ENCODE data around the gene ABHD1. TPM values are rescaled to one million over a fixed set of nuclear protein-coding genes. Genes with fewer than 3 reads are reported as not detected.

ABHD1 gene
- total and polyA plus RNA-seq, 4 donors: 0.09 to 2.0 (median 0.61) TPM

DNA sequence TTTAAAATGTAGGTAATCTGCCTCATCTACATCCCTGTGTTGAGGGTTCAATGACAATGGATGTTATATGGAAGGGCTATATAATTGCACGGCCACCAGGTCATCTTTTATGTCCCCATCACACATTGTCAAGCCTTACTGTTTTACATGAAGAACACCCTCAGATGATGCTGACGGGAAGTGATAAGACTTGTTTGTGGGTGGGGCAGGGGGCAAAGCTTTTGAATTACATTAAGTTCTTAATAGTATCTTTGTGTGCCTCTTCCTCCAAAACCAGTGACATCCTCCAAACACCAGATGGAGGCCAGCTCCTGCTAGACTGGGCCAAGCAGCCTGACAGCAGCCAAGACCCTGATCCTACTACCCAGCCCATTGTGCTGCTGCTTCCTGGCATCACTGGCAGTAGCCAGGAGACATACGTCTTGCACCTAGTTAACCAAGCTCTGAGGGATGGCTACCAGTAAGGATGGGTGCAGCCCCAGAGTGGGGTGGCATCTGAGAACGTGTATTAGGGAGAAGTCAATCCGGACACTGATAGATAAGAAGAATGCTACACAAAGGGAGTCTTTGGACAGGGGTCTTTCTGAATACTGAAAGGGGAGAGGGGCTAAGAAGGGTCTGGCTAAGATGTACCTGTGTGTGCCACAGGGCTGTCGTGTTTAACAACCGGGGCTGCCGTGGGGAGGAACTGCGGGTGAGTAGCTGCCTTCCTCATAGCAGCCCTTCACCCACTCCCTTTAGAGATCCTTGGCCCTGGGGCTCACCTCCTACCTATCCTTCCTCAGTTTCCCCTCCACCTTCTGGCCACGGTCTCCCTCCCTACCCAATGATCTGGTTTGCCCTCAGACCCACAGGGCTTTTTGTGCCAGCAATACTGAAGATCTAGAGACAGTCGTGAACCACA is 5.3 kb downstream of the ABHD1 start:
- H3K9ac ChIP-seq (ENCODE audit: low read depth in 1 of 2, low read length in 2 of 2): no peak overlapping the region
- 89% methylated on average over 11 of the region's 11 CpGs for WGBS
- no peak overlapping the region for H3K27ac ChIP-seq (ENCODE audit: low read depth in 1 of 2, low read length in 2 of 2)
- peaks cover 3 to 29% (median 22%) of the 10 kb centered on the region in 4 donors for H3K4me1 ChIP-seq (ENCODE audit: control insufficient read depth in 4 of 4, insufficient read depth in 4 of 4, low read length in 3 of 4)
- H3K27me3 ChIP-seq (ENCODE audit: control insufficient read depth in 4 of 4, insufficient read depth in 4 of 4, low read length in 3 of 4): no peaks in the 10 kb centered on the region
- H3K9me3 ChIP-seq (ENCODE audit: control insufficient read depth in 4 of 4, low read length in 3 of 4): no peaks in the 10 kb centered on the region
- DNase-seq (ENCODE audit: low spot score): no peak
- no peak overlapping the region for H3K4me3 ChIP-seq (ENCODE audit: low read depth in 1 of 3, low read length in 3 of 3)
- peaks cover 13 to 32% (median 24%) of the 10 kb centered on the region in 4 donors for H3K36me3 ChIP-seq (ENCODE audit: control insufficient read depth in 4 of 4, insufficient read depth in 3 of 4, low read depth in 1 of 4, low read length in 3 of 4)
- TF ChIP-seq EGR1 (IDR thresholded peaks at IDR 0.05; ENCODE audit: low read depth in 2 of 2) (no peak), FOXA1 (IDR thresholded peaks at IDR 0.05) (no peak), YY1 (IDR thresholded peaks at IDR 0.05) (no peak), RAD21 (IDR thresholded peaks at IDR 0.05) (no peak), FOXA2 (IDR thresholded peaks at IDR 0.05) (no peak)
- TF ChIP-seq, protein P1, sequence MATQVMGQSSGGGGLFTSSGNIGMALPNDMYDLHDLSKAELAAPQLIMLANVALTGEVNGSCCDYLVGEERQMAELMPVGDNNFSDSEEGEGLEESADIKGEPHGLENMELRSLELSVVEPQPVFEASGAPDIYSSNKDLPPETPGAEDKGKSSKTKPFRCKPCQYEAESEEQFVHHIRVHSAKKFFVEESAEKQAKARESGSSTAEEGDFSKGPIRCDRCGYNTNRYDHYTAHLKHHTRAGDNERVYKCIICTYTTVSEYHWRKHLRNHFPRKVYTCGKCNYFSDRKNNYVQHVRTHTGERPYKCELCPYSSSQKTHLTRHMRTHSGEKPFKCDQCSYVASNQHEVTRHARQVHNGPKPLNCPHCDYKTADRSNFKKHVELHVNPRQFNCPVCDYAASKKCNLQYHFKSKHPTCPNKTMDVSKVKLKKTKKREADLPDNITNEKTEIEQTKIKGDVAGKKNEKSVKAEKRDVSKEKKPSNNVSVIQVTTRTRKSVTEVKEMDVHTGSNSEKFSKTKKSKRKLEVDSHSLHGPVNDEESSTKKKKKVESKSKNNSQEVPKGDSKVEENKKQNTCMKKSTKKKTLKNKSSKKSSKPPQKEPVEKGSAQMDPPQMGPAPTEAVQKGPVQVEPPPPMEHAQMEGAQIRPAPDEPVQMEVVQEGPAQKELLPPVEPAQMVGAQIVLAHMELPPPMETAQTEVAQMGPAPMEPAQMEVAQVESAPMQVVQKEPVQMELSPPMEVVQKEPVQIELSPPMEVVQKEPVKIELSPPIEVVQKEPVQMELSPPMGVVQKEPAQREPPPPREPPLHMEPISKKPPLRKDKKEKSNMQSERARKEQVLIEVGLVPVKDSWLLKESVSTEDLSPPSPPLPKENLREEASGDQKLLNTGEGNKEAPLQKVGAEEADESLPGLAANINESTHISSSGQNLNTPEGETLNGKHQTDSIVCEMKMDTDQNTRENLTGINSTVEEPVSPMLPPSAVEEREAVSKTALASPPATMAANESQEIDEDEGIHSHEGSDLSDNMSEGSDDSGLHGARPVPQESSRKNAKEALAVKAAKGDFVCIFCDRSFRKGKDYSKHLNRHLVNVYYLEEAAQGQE (IDR thresholded peaks at IDR 0.05): no peak

DNA sequence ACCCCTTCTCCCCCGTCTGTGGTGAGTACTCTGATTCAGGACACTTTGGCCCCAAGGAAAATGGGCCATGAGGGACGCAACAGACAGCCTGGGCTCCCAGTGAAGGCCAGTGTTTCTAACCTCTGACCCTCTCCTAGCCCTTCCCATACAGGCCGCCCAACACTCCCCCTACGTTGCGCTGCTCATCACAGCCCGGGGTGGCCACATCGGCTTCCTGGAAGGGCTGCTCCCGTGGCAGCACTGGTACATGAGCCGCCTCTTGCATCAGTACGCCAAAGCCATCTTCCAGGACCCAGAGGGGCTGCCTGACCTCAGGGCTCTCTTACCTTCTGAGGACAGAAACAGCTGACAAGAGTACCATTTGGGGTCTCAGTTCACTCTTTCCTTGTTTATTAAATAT is 6.8 kb downstream of the ABHD1 start:
- H3K9ac ChIP-seq (ENCODE audit: low read depth in 1 of 2, low read length in 2 of 2): no peak overlapping the region
- TF ChIP-seq, protein P2, sequence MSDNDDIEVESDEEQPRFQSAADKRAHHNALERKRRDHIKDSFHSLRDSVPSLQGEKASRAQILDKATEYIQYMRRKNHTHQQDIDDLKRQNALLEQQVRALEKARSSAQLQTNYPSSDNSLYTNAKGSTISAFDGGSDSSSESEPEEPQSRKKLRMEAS (IDR thresholded peaks at IDR 0.05): no peak
- TF ChIP-seq TAF1 (conservative IDR thresholded peaks at IDR 0.05) (no peak), FOXA2 (IDR thresholded peaks at IDR 0.05) (no peak)
- H3K36me3 ChIP-seq (ENCODE audit: control insufficient read depth in 4 of 4, insufficient read depth in 3 of 4, low read depth in 1 of 4, low read length in 3 of 4): peaks cover 13 to 32% (median 24%) of the 10 kb centered on the region in 4 donors
- no peak overlapping the region for H3K27ac ChIP-seq (ENCODE audit: low read depth in 1 of 2, low read length in 2 of 2)
- H3K9me3 ChIP-seq (ENCODE audit: control insufficient read depth in 4 of 4, low read length in 3 of 4): no peaks in the 10 kb centered on the region
- no peak for DNase-seq (ENCODE audit: low spot score)
- WGBS: 97% methylated on average over 10 of the region's 10 CpGs
- H3K27me3 ChIP-seq (ENCODE audit: control insufficient read depth in 4 of 4, insufficient read depth in 4 of 4, low read length in 3 of 4): no peaks in the 10 kb centered on the region
- no peak overlapping the region for H3K4me3 ChIP-seq (ENCODE audit: low read depth in 1 of 3, low read length in 3 of 3)
- peaks cover 3 to 22% (median 17%) of the 10 kb centered on the region in 4 donors for H3K4me1 ChIP-seq (ENCODE audit: control insufficient read depth in 4 of 4, insufficient read depth in 4 of 4, low read length in 3 of 4)

DNA sequence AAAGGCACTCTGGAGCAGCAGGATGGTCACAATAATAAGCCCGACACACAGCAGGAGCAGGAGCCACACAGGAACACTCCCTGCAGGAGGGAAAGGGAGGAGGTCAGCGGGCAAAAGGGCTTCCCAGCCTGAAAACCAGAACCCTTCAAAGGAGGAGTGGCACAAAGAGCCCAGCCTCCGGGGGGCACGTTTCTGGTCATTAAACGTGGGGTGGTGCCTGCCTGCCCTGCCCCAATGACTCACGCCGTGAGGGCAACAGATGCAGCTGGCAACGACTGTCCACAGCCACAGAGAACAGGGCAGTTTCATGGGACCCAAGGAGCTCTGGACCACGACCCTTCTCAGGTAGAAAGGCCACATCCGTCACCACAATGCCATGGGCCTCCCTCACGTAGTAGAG is 7.8 kb downstream of the ABHD1 start:
- H3K9me3 ChIP-seq (ENCODE audit: control insufficient read depth in 4 of 4, low read length in 3 of 4): no peaks in the 10 kb centered on the region
- no peak overlapping the region for H3K9ac ChIP-seq (ENCODE audit: low read depth in 1 of 2, low read length in 2 of 2)
- DNase-seq (ENCODE audit: low spot score): no peak
- no peak overlapping the region for H3K27ac ChIP-seq (ENCODE audit: low read depth in 1 of 2, low read length in 2 of 2)
- H3K4me3 ChIP-seq (ENCODE audit: low read depth in 1 of 3, low read length in 3 of 3): no peak overlapping the region
- H3K27me3 ChIP-seq (ENCODE audit: control insufficient read depth in 4 of 4, insufficient read depth in 4 of 4, low read length in 3 of 4): no peaks in the 10 kb centered on the region
- 93% methylated on average over 11 of the region's 11 CpGs for WGBS
- peaks cover 13 to 32% (median 24%) of the 10 kb centered on the region in 4 donors for H3K36me3 ChIP-seq (ENCODE audit: control insufficient read depth in 4 of 4, insufficient read depth in 3 of 4, low read depth in 1 of 4, low read length in 3 of 4)
- H3K4me1 ChIP-seq (ENCODE audit: control insufficient read depth in 4 of 4, insufficient read depth in 4 of 4, low read length in 3 of 4): peaks cover 3 to 15% (median 11%) of the 10 kb centered on the region in 4 donors
- TF ChIP-seq, protein P1 (IDR thresholded peaks at IDR 0.05): no peak
- TF ChIP-seq SP1 (IDR thresholded peaks at IDR 0.05): no peak
- TF ChIP-seq, protein P2 (IDR thresholded peaks at IDR 0.05): no peak
